Measurements from ENCODE around the gene IQSEC3.
"Not testable (repeated sequence)": the region's sequence is repeated elsewhere in the genome, so short reads cannot be mapped to it uniquely, and the experiment has no call there.

IQSEC3 gene

GRCh38 chr12:53735-54730 is 12.5 kb upstream of the IQSEC3 start:
- no peak for DNase-seq

GRCh38 chr12:54750-55535 is 11.6 kb upstream of the IQSEC3 start:
- no peak for DNase-seq

- no peak for DNase-seq
These were observed 9.8 kb upstream of the IQSEC3 start for GRCh38 chr12:56683-57346.

GRCh38 chr12:57539-57938 is 9.0 kb upstream of the IQSEC3 start:
- DNase-seq = no peak

GRCh38 chr12:58832-59231 is 7.7 kb upstream of the IQSEC3 start:
- DNase-seq = no peak

GRCh38 chr12:61845-62244 is 4.7 kb upstream of the IQSEC3 start:
- not testable (repeated sequence) for DNase-seq

- not testable (repeated sequence) for DNase-seq
These were observed 990 bp upstream of the IQSEC3 start for GRCh38 chr12:65491-66063.

GRCh38 chr12:66782-67504 is 376 bp downstream of the IQSEC3 start:
- not testable (repeated sequence) for DNase-seq

GRCh38 chr12:69677-70076 is 3.1 kb downstream of the IQSEC3 start:
- not testable (repeated sequence) for DNase-seq

- not testable (repeated sequence) for DNase-seq
These were observed 4.0 kb downstream of the IQSEC3 start for GRCh38 chr12:70541-70940.

- not testable (repeated sequence) for DNase-seq
These were observed 5.5 kb downstream of the IQSEC3 start for GRCh38 chr12:72018-72417.

GRCh38 chr12:74420-75190 is 8.0 kb downstream of the IQSEC3 start:
- not testable (repeated sequence) for DNase-seq

- DNase-seq = not testable (repeated sequence)
These were observed 9.0 kb downstream of the IQSEC3 start for GRCh38 chr12:75541-75940.

GRCh38 chr12:76102-76501 is 9.5 kb downstream of the IQSEC3 start:
- not testable (repeated sequence) for DNase-seq

- not testable (repeated sequence) for DNase-seq
These were observed 10.0 kb downstream of the IQSEC3 start for GRCh38 chr12:76551-76950.

GRCh38 chr12:77101-77719 is 10.6 kb downstream of the IQSEC3 start:
- DNase-seq = not testable (repeated sequence)

- DNase-seq = not testable (repeated sequence)
These were observed 11.3 kb downstream of the IQSEC3 start for GRCh38 chr12:77769-78383.

GRCh38 chr12:78981-79380 is 12.4 kb downstream of the IQSEC3 start:
- no peak for DNase-seq

- no peak for DNase-seq
These were observed 14.2 kb downstream of the IQSEC3 start for GRCh38 chr12:80681-81190.

- no peak for DNase-seq
These were observed 16.2 kb downstream of the IQSEC3 start for GRCh38 chr12:82740-83139.

Data from NCI-H187 treated with DMSO at 0.1 percent for 48 hours (cell line).